Measurements from ENCODE around the gene SLC12A1. TPM values are rescaled to one million over a fixed set of nuclear protein-coding genes. Genes with fewer than 3 reads are reported as not detected.
A peak's percentile ranks its signal among the peaks of the same experiment; 100 is the strongest.

SLC12A1 gene
- total RNA-seq, 1 donor from 2014 or later: not detected

GRCh38 chr15:48176957-48177356 is 29.1 kb upstream of the SLC12A1 start:
- Mint-ChIP-seq H3K9me3 (ENCODE audit: low read depth) (peaks cover 18% of the 10 kb centered on the region), H3K36me3 (ENCODE audit: low read depth) (peaks cover 4% of the 10 kb centered on the region), H3K4me3 (ENCODE audit: unreplicated experiment) (peak overlapping the region; percentile 73), H3K4me1 (ENCODE audit: low read depth) (peaks cover 14% of the 10 kb centered on the region), H3K27ac (ENCODE audit: unreplicated experiment) (peak overlapping the region; percentile 93), H3K27me3 (ENCODE audit: low read depth) (peaks cover 4% of the 10 kb centered on the region)
- DNase-seq (ENCODE audit: low spot score): no peak
- TF ChIP-seq CTCF (IDR thresholded peaks at IDR 0.05): no peak

GRCh38 chr15:48177383-48177765 is 28.7 kb upstream of the SLC12A1 start:
- H3K4me1 Mint-ChIP-seq (ENCODE audit: low read depth): peaks cover 14% of the 10 kb centered on the region

GRCh38 chr15:48177766-48178647 is 28.1 kb upstream of the SLC12A1 start, which contains the start of gene MYEF2:
TSS of gene MYEF2 (minus strand) at chr15:48178295. CDS start at chr15:48178237, 58 bp downstream.
- peaks cover 2% of the 10 kb centered on the region for H3K36me3 Mint-ChIP-seq (ENCODE audit: low read depth)
- peak within 1 kb of the TSS; percentile 73 for H3K4me3 Mint-ChIP-seq (ENCODE audit: unreplicated experiment)
- peak; percentile 89 for DNase-seq (ENCODE audit: low spot score)
- peaks cover 7% of the 10 kb centered on the region for H3K27me3 Mint-ChIP-seq (ENCODE audit: low read depth)
- TF ChIP-seq CTCF (IDR thresholded peaks at IDR 0.05): peak; percentile 22
- H3K4me1 Mint-ChIP-seq (ENCODE audit: low read depth): peaks cover 14% of the 10 kb centered on the region
- peaks cover 9% of the 10 kb centered on the region for H3K9me3 Mint-ChIP-seq (ENCODE audit: low read depth)
- H3K27ac Mint-ChIP-seq (ENCODE audit: unreplicated experiment): peak within 1 kb of the TSS; percentile 93

More at GRCh38 chr15:48177383-48177765, 28.7 kb upstream of the SLC12A1 start:
- Mint-ChIP-seq H3K36me3 (ENCODE audit: low read depth) (peaks cover 3% of the 10 kb centered on the region), H3K27me3 (ENCODE audit: low read depth) (peaks cover 7% of the 10 kb centered on the region), H3K4me3 (ENCODE audit: unreplicated experiment) (peak overlapping the region; percentile 73), H3K27ac (ENCODE audit: unreplicated experiment) (peak overlapping the region; percentile 93), H3K9me3 (ENCODE audit: low read depth) (peaks cover 16% of the 10 kb centered on the region)
- no peak for TF ChIP-seq CTCF (IDR thresholded peaks at IDR 0.05)
- DNase-seq (ENCODE audit: low spot score): no peak

GRCh38 chr15:48178648-48178931 is 27.5 kb upstream of the SLC12A1 start:
- TF ChIP-seq CTCF (IDR thresholded peaks at IDR 0.05): no peak
- H3K27ac Mint-ChIP-seq (ENCODE audit: unreplicated experiment): no peak overlapping the region
- H3K27me3 Mint-ChIP-seq (ENCODE audit: low read depth): peaks cover 7% of the 10 kb centered on the region
- peaks cover 14% of the 10 kb centered on the region for H3K4me1 Mint-ChIP-seq (ENCODE audit: low read depth)
- H3K9me3 Mint-ChIP-seq (ENCODE audit: low read depth): peaks cover 4% of the 10 kb centered on the region
- peak overlapping the region; percentile 55 for H3K4me3 Mint-ChIP-seq (ENCODE audit: unreplicated experiment)
- H3K36me3 Mint-ChIP-seq (ENCODE audit: low read depth): peaks cover 2% of the 10 kb centered on the region
- DNase-seq (ENCODE audit: low spot score): no peak

- no peak overlapping the region for H3K4me3 Mint-ChIP-seq (ENCODE audit: unreplicated experiment)
- H3K36me3 Mint-ChIP-seq (ENCODE audit: low read depth): no peaks in the 10 kb centered on the region
- H3K27ac Mint-ChIP-seq (ENCODE audit: unreplicated experiment): no peak overlapping the region
- no peaks in the 10 kb centered on the region for H3K9me3 Mint-ChIP-seq (ENCODE audit: low read depth)
- no peaks in the 10 kb centered on the region for H3K4me1 Mint-ChIP-seq (ENCODE audit: low read depth)
- peaks cover 23% of the 10 kb centered on the region for H3K27me3 Mint-ChIP-seq (ENCODE audit: low read depth)
- no peak for DNase-seq (ENCODE audit: low spot score)
- no peak for TF ChIP-seq CTCF (IDR thresholded peaks at IDR 0.05)
Observed at GRCh38 chr15:48182749-48183148, 23.4 kb upstream of the SLC12A1 start.

Data from chondrocyte (in vitro differentiated cells).